HG03196 (cell line): ENCODE results near the gene PRTFDC1.
"Not testable (repeated sequence)": the region's sequence is repeated elsewhere in the genome, so short reads cannot be mapped to it uniquely, and the experiment has no call there.

Experiments used
- ATAC-seq: cut with Tn5 transposase; IDR thresholded peaks from one replicate; pipeline ENCODE4 v1.9.1; 2021; ENCODE audit not compliant: unreplicated experiment

PRTFDC1 gene

GRCh38 chr10:24952143-24952706, at the start of gene PRTFDC1:
Gene PRTFDC1, minus strand, starts transcription at chr10:24952606. Its CDS starts 31 bp downstream, at chr10:24952575.
- ATAC-seq, result no peak

- no peak for ATAC-seq
Observed at GRCh38 chr10:24998044-24998443, 45.6 kb upstream of the PRTFDC1 start.

GRCh38 chr10:24995072-24995471, 42.7 kb upstream of the PRTFDC1 start:
- ATAC-seq, result no peak

- ATAC-seq, result no peak
Observed at GRCh38 chr10:24993237-24993958, 41.0 kb upstream of the PRTFDC1 start.

GRCh38 chr10:24992512-24993133, 40.2 kb upstream of the PRTFDC1 start:
- ATAC-seq, result no peak

GRCh38 chr10:24991298-24991697, 38.9 kb upstream of the PRTFDC1 start:
- no peak for ATAC-seq

GRCh38 chr10:24989867-24990266, 37.5 kb upstream of the PRTFDC1 start:
- ATAC-seq, result no peak

GRCh38 chr10:24988831-24989640, 36.6 kb upstream of the PRTFDC1 start:
- ATAC-seq, result no peak

- ATAC-seq, result no peak
Observed at GRCh38 chr10:24984906-24985305, 32.5 kb upstream of the PRTFDC1 start.

GRCh38 chr10:24983946-24984345, 31.5 kb upstream of the PRTFDC1 start:
- ATAC-seq, result no peak

- ATAC-seq, result no peak
Observed at GRCh38 chr10:24983130-24983529, 30.7 kb upstream of the PRTFDC1 start.

GRCh38 chr10:24982319-24983112, 30.1 kb upstream of the PRTFDC1 start:
- peak; percentile 66 for ATAC-seq

GRCh38 chr10:24981161-24981710, 28.8 kb upstream of the PRTFDC1 start:
- ATAC-seq, result no peak

- no peak for ATAC-seq
Observed at GRCh38 chr10:24979685-24980084, 27.3 kb upstream of the PRTFDC1 start.

- ATAC-seq, result no peak
Observed at GRCh38 chr10:24974976-24975375, 22.6 kb upstream of the PRTFDC1 start.

GRCh38 chr10:24973163-24973562, 20.8 kb upstream of the PRTFDC1 start:
- no peak for ATAC-seq

GRCh38 chr10:24971374-24971773, 19.0 kb upstream of the PRTFDC1 start:
- no peak for ATAC-seq

- no peak for ATAC-seq
Observed at GRCh38 chr10:24969841-24970281, 17.5 kb upstream of the PRTFDC1 start.

- not testable (repeated sequence) for ATAC-seq
Observed at GRCh38 chr10:24968951-24969350, 16.5 kb upstream of the PRTFDC1 start.

GRCh38 chr10:24968349-24968748, 15.9 kb upstream of the PRTFDC1 start:
- ATAC-seq, result no peak
